GM13976 (cell line): Measurements from ENCODE around the gene CHCHD3.

Experiments used
- DNase-seq: peaks from one replicate; pipeline ENCODE4 v3.0.0; 2012; ENCODE audit warnings: low spot score
- in situ Hi-C: fragments of 300-500 bp; cut with MboI; formaldehyde crosslinking; loops from one replicate; pipeline ENCODE4 v1.12.0; 2022; ENCODE audit warnings: low sequenced_read_pairs, mixed read lengths, inconsistent platforms; ENCODE audit not compliant: unreplicated experiment
- TF ChIP-seq, protein P1 (sequence below): IDR thresholded peaks from 2 replicates; pipeline ENCODE4 v1.5.1; 2012; ENCODE audit warnings: borderline replicate concordance, mild to moderate bottlenecking; ENCODE audit not compliant: insufficient read depth; ENCODE audit errors: extremely low read depth, missing control alignments, control extremely low read depth

The CHCHD3 gene

DNA sequence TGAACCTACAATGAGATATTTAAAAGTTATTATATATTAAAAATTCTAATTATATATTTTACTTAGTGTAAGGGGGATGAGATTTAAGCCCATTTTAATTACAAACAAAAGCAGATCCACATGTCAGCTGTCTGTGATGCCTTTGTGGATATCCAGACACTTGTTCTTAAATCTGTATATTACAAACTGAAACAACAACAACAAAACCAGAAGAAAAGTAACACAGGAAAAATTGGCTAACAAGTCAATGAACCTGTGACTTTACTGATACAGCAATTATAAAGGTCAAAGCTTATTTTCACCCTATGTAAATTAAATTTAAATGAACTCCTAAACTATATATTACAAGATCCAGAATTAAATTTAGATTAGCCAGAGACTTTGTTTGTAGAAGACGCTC is 222.7 kb downstream of the CHCHD3 start:
- in situ Hi-C loops = no loop called here
- TF ChIP-seq, protein P1, sequence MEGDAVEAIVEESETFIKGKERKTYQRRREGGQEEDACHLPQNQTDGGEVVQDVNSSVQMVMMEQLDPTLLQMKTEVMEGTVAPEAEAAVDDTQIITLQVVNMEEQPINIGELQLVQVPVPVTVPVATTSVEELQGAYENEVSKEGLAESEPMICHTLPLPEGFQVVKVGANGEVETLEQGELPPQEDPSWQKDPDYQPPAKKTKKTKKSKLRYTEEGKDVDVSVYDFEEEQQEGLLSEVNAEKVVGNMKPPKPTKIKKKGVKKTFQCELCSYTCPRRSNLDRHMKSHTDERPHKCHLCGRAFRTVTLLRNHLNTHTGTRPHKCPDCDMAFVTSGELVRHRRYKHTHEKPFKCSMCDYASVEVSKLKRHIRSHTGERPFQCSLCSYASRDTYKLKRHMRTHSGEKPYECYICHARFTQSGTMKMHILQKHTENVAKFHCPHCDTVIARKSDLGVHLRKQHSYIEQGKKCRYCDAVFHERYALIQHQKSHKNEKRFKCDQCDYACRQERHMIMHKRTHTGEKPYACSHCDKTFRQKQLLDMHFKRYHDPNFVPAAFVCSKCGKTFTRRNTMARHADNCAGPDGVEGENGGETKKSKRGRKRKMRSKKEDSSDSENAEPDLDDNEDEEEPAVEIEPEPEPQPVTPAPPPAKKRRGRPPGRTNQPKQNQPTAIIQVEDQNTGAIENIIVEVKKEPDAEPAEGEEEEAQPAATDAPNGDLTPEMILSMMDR = no peak

DNA sequence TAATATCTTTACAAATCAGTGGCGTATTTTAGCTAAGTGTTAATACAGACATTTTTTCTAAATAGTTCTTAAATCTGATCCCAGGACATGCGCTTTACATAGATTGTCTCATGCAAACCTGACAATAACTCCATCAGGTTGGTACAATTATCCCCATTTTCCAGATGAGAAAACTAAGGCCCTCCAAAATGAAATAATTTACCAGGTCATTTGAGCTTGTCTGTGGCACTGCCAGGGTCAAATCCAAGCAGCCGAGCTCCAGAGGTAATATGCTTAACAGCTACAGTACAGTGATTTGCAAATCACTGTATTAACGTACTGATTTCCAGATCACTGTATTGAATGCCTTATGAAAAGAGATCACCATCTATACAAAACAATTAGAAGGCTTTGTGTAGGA is 223.1 kb downstream of the CHCHD3 start:
- no peak for DNase-seq
- TF ChIP-seq, protein P1 = no peak

More for the DNA sequence above, 222.7 kb downstream of the CHCHD3 start:
- DNase-seq = no peak

DNA sequence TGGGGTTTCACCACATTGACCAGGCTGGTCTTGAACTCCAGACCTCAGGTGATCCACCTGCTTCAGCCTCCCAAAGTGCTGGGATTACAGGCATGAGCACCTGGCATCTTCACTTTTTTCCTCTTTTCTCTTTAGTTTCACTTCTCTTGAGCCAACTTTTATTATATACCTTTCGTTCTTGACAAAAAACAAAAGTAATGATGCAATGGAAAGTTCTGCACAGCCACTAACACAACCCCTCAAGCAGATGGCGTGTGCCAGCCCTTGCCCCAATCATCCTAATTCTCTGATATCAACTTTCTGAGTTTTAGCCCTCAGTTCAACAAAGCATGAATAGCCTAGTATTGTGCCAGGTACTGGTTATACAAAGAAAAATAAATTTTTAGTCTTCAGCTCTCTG is 223.6 kb downstream of the CHCHD3 start:
- TF ChIP-seq, protein P1 = no peak
- DNase-seq = no peak
- in situ Hi-C loops = no loop called here

More for the DNA sequence above, 223.1 kb downstream of the CHCHD3 start:
- in situ Hi-C loops = no loop called here

DNA sequence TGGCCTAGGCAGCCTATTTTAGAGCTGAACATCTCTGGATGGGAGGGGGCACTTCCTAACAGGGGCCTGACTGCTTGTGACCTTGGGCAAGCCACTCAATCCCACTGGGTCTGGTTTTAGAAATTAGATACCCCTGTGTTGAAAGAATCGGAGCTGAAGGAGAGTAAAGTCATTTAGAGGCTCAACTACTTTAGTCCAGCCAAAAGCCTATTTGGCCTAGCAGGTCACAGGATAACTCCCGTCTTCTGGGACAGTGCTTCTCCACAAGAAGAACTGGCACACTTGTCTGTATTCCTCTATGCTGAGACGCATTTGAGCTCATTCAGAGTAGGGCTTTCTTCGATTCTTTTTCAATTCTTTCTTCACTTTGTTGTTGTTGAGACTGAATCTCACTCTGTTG is 224.2 kb downstream of the CHCHD3 start:
- TF ChIP-seq, protein P1 = no peak
- DNase-seq = no peak
- in situ Hi-C loops = no loop called here

DNA sequence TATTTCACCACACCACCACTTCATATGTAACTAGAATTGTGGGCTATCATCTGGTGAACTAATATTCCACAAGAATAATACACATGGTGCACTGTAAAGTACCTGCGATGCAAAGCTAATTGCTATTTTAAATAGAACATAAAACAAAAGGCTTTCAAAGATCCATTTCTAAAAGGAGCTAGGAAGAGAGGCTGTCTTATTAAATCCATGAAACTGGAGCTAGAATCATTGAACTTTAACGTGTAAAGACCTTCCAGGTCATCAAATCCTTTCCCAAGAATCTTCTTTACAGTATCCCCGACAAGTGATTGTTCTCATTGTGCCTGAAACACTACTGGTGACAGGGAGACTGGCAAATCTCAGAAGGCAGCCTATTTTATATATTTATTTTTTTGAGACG is 224.9 kb downstream of the CHCHD3 start:
- TF ChIP-seq, protein P1 = no peak
- no peak for DNase-seq
- in situ Hi-C loops = no loop called here

DNA sequence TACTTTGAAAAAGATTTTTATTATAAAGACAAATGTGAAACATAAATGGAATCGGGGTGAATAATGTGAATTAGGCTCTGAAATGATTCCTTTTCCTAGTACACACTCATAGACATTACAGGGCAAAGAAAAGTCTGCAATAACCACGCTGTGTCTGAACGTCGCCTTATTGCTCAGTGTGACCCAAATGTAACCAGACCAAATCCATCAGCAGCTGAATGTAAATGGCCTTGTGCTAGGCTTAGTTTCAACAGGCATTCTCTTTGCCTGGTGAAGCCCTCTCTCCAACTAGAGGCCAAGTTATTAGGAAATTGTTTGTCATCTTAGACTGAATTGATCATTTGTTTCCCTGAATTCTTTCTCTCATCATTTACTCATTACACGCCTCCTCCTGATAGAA is 225.5 kb downstream of the CHCHD3 start:
- in situ Hi-C loops = no loop called here
- no peak for DNase-seq
- TF ChIP-seq, protein P1 = no peak

DNA sequence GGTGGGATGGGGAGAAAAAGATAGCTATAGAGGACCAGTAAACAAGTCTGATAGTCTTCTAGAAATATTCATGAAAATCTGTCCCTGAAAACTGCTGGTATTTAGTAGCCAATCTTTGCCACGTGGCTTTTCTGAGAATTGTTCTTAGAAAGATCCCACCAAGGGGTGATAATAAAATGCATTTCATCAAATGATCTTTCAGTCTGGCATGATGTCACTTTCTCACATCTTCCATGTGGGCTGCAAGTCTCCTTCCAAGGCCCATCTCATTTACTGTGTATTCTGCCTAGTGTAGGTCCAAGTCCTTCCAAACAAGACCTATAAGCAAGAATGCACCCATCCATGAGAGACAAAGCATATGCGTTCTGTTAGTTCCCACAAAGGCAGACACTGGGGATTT is 226.0 kb downstream of the CHCHD3 start:
- in situ Hi-C loops = no loop called here
- no peak for DNase-seq
- TF ChIP-seq, protein P1 = no peak
